Calu3 (cell line): Measurements from ENCODE around the gene SLC16A9. TPM values are rescaled to one million over a fixed set of nuclear protein-coding genes. Genes with fewer than 3 reads are reported as not detected.

Source experiments
- BruUV-seq: library from RNA; stranded (reverse); fragments of 400-500 nt; replicated peaks from 2 replicates; lab custom pipeline; 2021; lab: Mats Ljungman, UMichigan
- CTCF ChIA-PET: fragments of 300-600 bp; sonication (Branson Sonifier 250); formaldehyde crosslinking; loops from one replicate; lab custom pipeline; 2022; ENCODE audit warnings: antibody characterized with exemption; lab: Charles Lee
- DNase-seq: peaks from one replicate; pipeline ENCODE4 v3.0.0; 2022
- H3K27ac Mint-ChIP-seq: one replicate; pipeline ENCODE4 v1.8.0; 2022; ENCODE audit warnings: mixed read lengths; ENCODE audit not compliant: unreplicated experiment
- H3K27me3 Mint-ChIP-seq: one replicate; pipeline ENCODE4 v1.8.0; 2022; ENCODE audit warnings: mixed read lengths; ENCODE audit not compliant: unreplicated experiment
- H3K36me3 Mint-ChIP-seq: one replicate; pipeline ENCODE4 v1.8.0; 2022; ENCODE audit warnings: mild to moderate bottlenecking, moderate library complexity, mixed read lengths; ENCODE audit not compliant: insufficient read depth, unreplicated experiment
- H3K4me1 Mint-ChIP-seq: one replicate; pipeline ENCODE4 v1.8.0; 2022; ENCODE audit warnings: mild to moderate bottlenecking, low read depth, mixed read lengths; ENCODE audit not compliant: unreplicated experiment
- H3K4me3 Mint-ChIP-seq: one replicate; pipeline ENCODE4 v1.8.0; 2022; ENCODE audit warnings: mild to moderate bottlenecking, low read depth, moderate library complexity, mixed read lengths; ENCODE audit not compliant: unreplicated experiment
- H3K9me3 Mint-ChIP-seq: one replicate; pipeline ENCODE4 v1.8.0; 2022; ENCODE audit warnings: low read depth, mixed read lengths; ENCODE audit not compliant: unreplicated experiment
- CTCF ChIP-seq: fragments of 200-600 bp; IDR thresholded peaks from one replicate; pipeline ENCODE4 v1.8.0; 2022; ENCODE audit warnings: antibody characterized with exemption; ENCODE audit not compliant: unreplicated experiment
- intact Hi-C: fragments of 100-400 bp; cut with micrococcal nuclease; formaldehyde crosslinking; loops from one replicate; pipeline ENCODE4 v1.10.0; 2022; ENCODE audit not compliant: unreplicated experiment
- total RNA-seq: library from RNA; stranded (reverse); gene quantifications from 2 replicates; pipeline ENCODE4 v1.2.3, GENCODE V29; 2022

Gene SLC16A9
- total RNA-seq, 1 experiment from 2014 or later = 2.2 TPM

- peaks cover 2% of the 10 kb centered on the region for H3K4me1 Mint-ChIP-seq
- no peak for DNase-seq
- TF ChIP-seq CTCF = no peak
- H3K4me3 Mint-ChIP-seq = no peak overlapping the region
- no peaks in the 10 kb centered on the region for H3K36me3 Mint-ChIP-seq
- BruUV-seq = no TSS peak
- peaks cover 6% of the 10 kb centered on the region for H3K27me3 Mint-ChIP-seq
- no peaks in the 10 kb centered on the region for H3K9me3 Mint-ChIP-seq
- H3K27ac Mint-ChIP-seq = no peak overlapping the region
- intact Hi-C loops = no loop called here
- CTCF ChIA-PET = interaction anchor here (0.7 kb wide), 1 partner anchor 793 kb away, joined by 3 read pairs; no protein-coding TSS in a partner anchor
Observed at GRCh38 chr10:59684006-59684405, 25.6 kb downstream of the SLC16A9 start.

GRCh38 chr10:59682986-59683937 is 26.4 kb downstream of the SLC16A9 start:
- BruUV-seq = no TSS peak
- Mint-ChIP-seq H3K4me1 (peaks cover 5% of the 10 kb centered on the region), H3K27me3 (no peaks in the 10 kb centered on the region), H3K9me3 (no peaks in the 10 kb centered on the region), H3K27ac (no peak overlapping the region), H3K36me3 (no peaks in the 10 kb centered on the region), H3K4me3 (no peak overlapping the region)
- TF ChIP-seq CTCF = no peak
- CTCF ChIA-PET = interaction anchor here (0.7 kb wide), 1 partner anchor 792 kb away, joined by 3 read pairs; no protein-coding TSS in a partner anchor
- intact Hi-C loops = no loop called here
- no peak for DNase-seq

GRCh38 chr10:59680199-59680598 is 29.5 kb downstream of the SLC16A9 start:
- H3K4me3 Mint-ChIP-seq = no peak overlapping the region
- no peak overlapping the region for H3K27ac Mint-ChIP-seq
- intact Hi-C loops = no loop called here
- no peak for TF ChIP-seq CTCF
- CTCF ChIA-PET = no interaction called here
- H3K4me1 Mint-ChIP-seq = peaks cover 5% of the 10 kb centered on the region
- H3K9me3 Mint-ChIP-seq = peaks cover 2% of the 10 kb centered on the region
- H3K27me3 Mint-ChIP-seq = no peaks in the 10 kb centered on the region
- no TSS peak for BruUV-seq
- no peak for DNase-seq
- no peaks in the 10 kb centered on the region for H3K36me3 Mint-ChIP-seq

GRCh38 chr10:59678884-59679301 is 30.8 kb downstream of the SLC16A9 start:
- CTCF ChIA-PET = no interaction called here
- Mint-ChIP-seq H3K27ac (no peak overlapping the region), H3K4me1 (peaks cover 5% of the 10 kb centered on the region), H3K4me3 (no peak overlapping the region), H3K27me3 (no peaks in the 10 kb centered on the region), H3K9me3 (peaks cover 2% of the 10 kb centered on the region), H3K36me3 (no peaks in the 10 kb centered on the region)
- no peak for TF ChIP-seq CTCF
- intact Hi-C loops = no loop called here
- DNase-seq = no peak
- BruUV-seq = no TSS peak
